NCI-H82 treated with DMSO at 0.1 percent for 48 hours (cell line): ENCODE results near the gene AKT3.

Source experiments
- DNase-seq: peaks from one replicate; lab custom pipeline; 2025; ENCODE audit not compliant: unreplicated experiment; lab: John Stamatoyannopoulos, UW

Gene AKT3

GRCh38 chr1:243733670-243734307 lies 116.3 kb downstream of the AKT3 start:
- DNase-seq = no peak

GRCh38 chr1:243732637-243733036 lies 117.4 kb downstream of the AKT3 start:
- DNase-seq = no peak

- DNase-seq = no peak
These were observed 117.9 kb downstream of the AKT3 start for GRCh38 chr1:243731974-243732625.

- no peak for DNase-seq
These were observed 118.6 kb downstream of the AKT3 start for GRCh38 chr1:243731301-243731891.

GRCh38 chr1:243730487-243731150 lies 119.4 kb downstream of the AKT3 start:
- DNase-seq = no peak

- no peak for DNase-seq
These were observed 120.1 kb downstream of the AKT3 start for GRCh38 chr1:243729956-243730355.

GRCh38 chr1:243727503-243728203 lies 122.4 kb downstream of the AKT3 start:
- DNase-seq = no peak

- no peak for DNase-seq
These were observed 123.1 kb downstream of the AKT3 start for GRCh38 chr1:243726806-243727502.

GRCh38 chr1:243725846-243726245 lies 124.2 kb downstream of the AKT3 start:
- DNase-seq = no peak

- no peak for DNase-seq
These were observed 125.0 kb downstream of the AKT3 start for GRCh38 chr1:243725075-243725474.

GRCh38 chr1:243723458-243724043 lies 126.5 kb downstream of the AKT3 start:
- DNase-seq = no peak

GRCh38 chr1:243723050-243723449 lies 127.0 kb downstream of the AKT3 start:
- no peak for DNase-seq

- no peak for DNase-seq
These were observed 130.6 kb downstream of the AKT3 start for GRCh38 chr1:243719476-243719875.

GRCh38 chr1:243718893-243719292 lies 131.2 kb downstream of the AKT3 start:
- peak; percentile 75 for DNase-seq

GRCh38 chr1:243718022-243718421 lies 132.0 kb downstream of the AKT3 start:
- no peak for DNase-seq

- no peak for DNase-seq
These were observed 133.1 kb downstream of the AKT3 start for GRCh38 chr1:243716906-243717305.

- DNase-seq = no peak
These were observed 134.8 kb downstream of the AKT3 start for GRCh38 chr1:243715285-243715684.

GRCh38 chr1:243713470-243714186 lies 136.4 kb downstream of the AKT3 start:
- DNase-seq = peak; percentile 98

GRCh38 chr1:243712941-243713340 lies 137.1 kb downstream of the AKT3 start:
- DNase-seq = peak; percentile 64

GRCh38 chr1:243712242-243712641 lies 137.8 kb downstream of the AKT3 start:
- no peak for DNase-seq
